OCI-LY7 (cell line): Measurements from ENCODE around the gene EFNA5. TPM values are rescaled to one million over a fixed set of nuclear protein-coding genes. Genes with fewer than 3 reads are reported as not detected.

Experiments
- BruUV-seq: library from RNA; stranded (reverse); fragments of 400-500 nt; replicated peaks from 2 replicates; lab custom pipeline; 2021; lab: Mats Ljungman, UMichigan
- CTCF ChIA-PET: fragments of 300-600 bp; sonication (Branson Sonifier 250); formaldehyde crosslinking; loops from one replicate; lab custom pipeline; 2022; ENCODE audit warnings: antibody characterized with exemption; ENCODE audit not compliant: unreplicated experiment; lab: Charles Lee
- POLR2A ChIA-PET: fragments of 300-600 bp; sonication (Branson Sonifier 250); formaldehyde crosslinking; loops from one replicate; lab custom pipeline; 2022; ENCODE audit warnings: antibody characterized with exemption; lab: Charles Lee
- DNase-seq: peaks from one replicate; pipeline ENCODE4 v3.0.0-alpha.2; 2015; ENCODE audit warnings: low spot score
- H2AFZ ChIP-seq: fragments of 200-600 bp; sonication (generic), shearing (Covaris generic); 2 replicates; pipeline ENCODE4 v1.6.1; 2014; ENCODE audit warnings: mild to moderate bottlenecking, antibody characterized with exemption, low read length, moderate library complexity
- H3K27ac ChIP-seq: fragments of 200-600 bp; sonication (generic); 2 replicates; pipeline ENCODE4 v1.5.1; 2014; ENCODE audit warnings: mixed run types, low read depth, mild to moderate bottlenecking, moderate library complexity, low read length, inconsistent platforms; ENCODE audit not compliant: poor library complexity, severe bottlenecking
- H3K36me3 ChIP-seq: fragments of 200-600 bp; sonication (generic); 2 replicates; pipeline ENCODE4 v1.6.1; 2014; ENCODE audit warnings: mild to moderate bottlenecking, antibody characterized with exemption, low read length, moderate library complexity, mixed read lengths; ENCODE audit not compliant: insufficient read depth
- H3K4me1 ChIP-seq: fragments of 200-600 bp; sonication (generic); 2 replicates; pipeline ENCODE4 v1.5.1; 2014; ENCODE audit warnings: mild to moderate bottlenecking, low read length; ENCODE audit not compliant: insufficient read depth, poor library complexity, severe bottlenecking
- H3K4me2 ChIP-seq: fragments of 200-600 bp; sonication (generic); 2 replicates; pipeline ENCODE4 v1.6.1; 2014; ENCODE audit warnings: mild to moderate bottlenecking, low read length
- H3K4me3 ChIP-seq: fragments of 200-600 bp; sonication (generic); 2 replicates; pipeline ENCODE4 v1.5.1; 2014; ENCODE audit warnings: mild to moderate bottlenecking, low read depth, low read length; ENCODE audit not compliant: poor library complexity, severe bottlenecking
- H3K79me2 ChIP-seq: fragments of 200-600 bp; sonication (generic); 2 replicates; pipeline ENCODE4 v1.6.1; 2016; ENCODE audit warnings: low read depth, mild to moderate bottlenecking, low read length, moderate library complexity, mixed read lengths; ENCODE audit not compliant: insufficient read depth
- H3K9me2 ChIP-seq: fragments of 200-600 bp; sonication (generic); 2 replicates; pipeline ENCODE4 v1.6.1; 2016; ENCODE audit warnings: mild to moderate bottlenecking, low read length, mixed read lengths; ENCODE audit not compliant: insufficient read depth
- H3K9me3 ChIP-seq: fragments of 200-600 bp; sonication (generic); 2 replicates; pipeline ENCODE4 v1.6.1; 2014; ENCODE audit warnings: mild to moderate bottlenecking, mixed run types, low read length, mixed read lengths
- H4K20me1 ChIP-seq: fragments of 200-600 bp; sonication (generic); 2 replicates; pipeline ENCODE4 v1.6.1; 2014; ENCODE audit warnings: mild to moderate bottlenecking, antibody characterized with exemption, low read length, moderate library complexity, mixed read lengths; ENCODE audit not compliant: insufficient read depth
- EZH2phosphoT487 ChIP-seq: fragments of 200-600 bp; sonication (generic); IDR thresholded peaks from 2 replicates; pipeline ENCODE4 v1.6.1; 2018; ENCODE audit warnings: low read depth, borderline replicate concordance, mild to moderate bottlenecking, mixed run types, antibody characterized with exemption, low read length, moderate library complexity, mixed read lengths
- intact Hi-C: fragments of 100-400 bp; cut with micrococcal nuclease; formaldehyde crosslinking; loops from one replicate; pipeline ENCODE4 v1.10.0; 2022; ENCODE audit not compliant: unreplicated experiment
- total RNA-seq, 2 experiments: library from RNA; depleted of rRNA in 1 of 2; stranded (reverse); fragments of >200 nt in 1 of 2; shearing (Covaris generic) in 1 of 2; gene quantifications; 2 replicates each; pipeline ENCODE4 v1.2.3, GENCODE V29; 2014 to 2022
- TF ChIP-seq, protein P1 (sequence below): fragments of 200-600 bp; sonication (generic); conservative IDR thresholded peaks from 2 replicates; pipeline ENCODE4 v1.5.1; 2014; ENCODE audit warnings: mild to moderate bottlenecking, antibody characterized with exemption, low read length, moderate library complexity, mixed read lengths

Gene EFNA5
- total RNA-seq, 2 experiments from 2014 or later = 2.1 to 3.1 TPM

DNA sequence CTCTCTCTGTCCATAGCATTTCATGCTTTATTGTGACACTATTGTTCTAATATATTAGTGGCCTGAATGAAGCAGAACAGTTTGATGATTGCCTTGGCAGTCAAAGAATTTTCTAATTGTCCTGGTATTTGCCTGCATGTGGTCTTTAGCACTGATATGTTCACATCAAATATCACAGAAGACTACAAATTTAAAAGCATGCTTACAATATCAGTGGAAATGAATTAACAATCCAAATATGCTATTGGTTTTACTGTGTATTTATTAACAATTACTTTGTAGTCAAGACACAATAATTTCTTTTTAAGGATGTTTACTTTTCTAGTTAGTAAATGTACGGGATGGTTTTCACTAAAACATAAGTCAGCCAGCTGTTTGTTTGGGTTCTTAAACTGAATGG is 18.3 kb downstream of the EFNA5 start:
- no peak for DNase-seq
- intact Hi-C loops = no loop called here
- Histone ChIP-seq H3K79me2 (no peaks in the 10 kb centered on the region), H2AFZ (peak overlapping the region; percentile 19; the same call in 1 of the 2 replicates), H3K4me1 (peaks cover 4% of the 10 kb centered on the region), H3K4me3 (no peak overlapping the region), H4K20me1 (no peaks in the 10 kb centered on the region), H3K9me3 (no peaks in the 10 kb centered on the region), H3K27ac (no peak overlapping the region), H3K9me2 (no peaks in the 10 kb centered on the region), H3K36me3 (no peaks in the 10 kb centered on the region), H3K4me2 (no peak overlapping the region)
- CTCF ChIA-PET = no interaction called here
- TF ChIP-seq, protein P1, sequence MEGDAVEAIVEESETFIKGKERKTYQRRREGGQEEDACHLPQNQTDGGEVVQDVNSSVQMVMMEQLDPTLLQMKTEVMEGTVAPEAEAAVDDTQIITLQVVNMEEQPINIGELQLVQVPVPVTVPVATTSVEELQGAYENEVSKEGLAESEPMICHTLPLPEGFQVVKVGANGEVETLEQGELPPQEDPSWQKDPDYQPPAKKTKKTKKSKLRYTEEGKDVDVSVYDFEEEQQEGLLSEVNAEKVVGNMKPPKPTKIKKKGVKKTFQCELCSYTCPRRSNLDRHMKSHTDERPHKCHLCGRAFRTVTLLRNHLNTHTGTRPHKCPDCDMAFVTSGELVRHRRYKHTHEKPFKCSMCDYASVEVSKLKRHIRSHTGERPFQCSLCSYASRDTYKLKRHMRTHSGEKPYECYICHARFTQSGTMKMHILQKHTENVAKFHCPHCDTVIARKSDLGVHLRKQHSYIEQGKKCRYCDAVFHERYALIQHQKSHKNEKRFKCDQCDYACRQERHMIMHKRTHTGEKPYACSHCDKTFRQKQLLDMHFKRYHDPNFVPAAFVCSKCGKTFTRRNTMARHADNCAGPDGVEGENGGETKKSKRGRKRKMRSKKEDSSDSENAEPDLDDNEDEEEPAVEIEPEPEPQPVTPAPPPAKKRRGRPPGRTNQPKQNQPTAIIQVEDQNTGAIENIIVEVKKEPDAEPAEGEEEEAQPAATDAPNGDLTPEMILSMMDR = no peak
- TF ChIP-seq EZH2phosphoT487 = no peak
- BruUV-seq = no TSS peak
- POLR2A ChIA-PET = interaction anchor here (0.5 to 1.2 kb wide), 3 partner anchors 72 to 893 kb away, joined by 3 to 4 read pairs (median 4); no protein-coding TSS in a partner anchor

DNA sequence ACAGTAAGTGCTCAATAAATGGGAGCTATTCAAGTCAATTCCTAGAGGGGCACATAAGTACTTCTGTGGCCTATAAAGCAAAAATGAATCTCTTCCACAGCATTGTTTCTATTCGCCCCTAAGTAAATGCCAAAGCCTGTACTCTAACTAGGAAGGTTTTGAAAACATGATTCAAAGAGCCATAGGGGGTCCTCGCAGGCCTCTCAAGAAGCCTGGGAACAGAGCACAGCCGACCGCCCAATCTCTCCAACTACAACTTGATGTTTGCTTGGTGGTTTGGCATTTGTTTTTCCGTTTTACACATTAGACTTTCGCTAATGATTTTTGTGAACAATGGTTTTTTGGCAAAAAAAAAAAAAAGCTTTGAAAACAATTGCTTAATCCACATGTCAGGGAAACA is 19.4 kb downstream of the EFNA5 start:
- H3K79me2 ChIP-seq = no peaks in the 10 kb centered on the region
- CTCF ChIA-PET = no interaction called here
- H3K4me2 ChIP-seq = no peak overlapping the region
- no peak overlapping the region for H2AFZ ChIP-seq
- intact Hi-C loops = no loop called here
- H3K9me3 ChIP-seq = no peaks in the 10 kb centered on the region
- H3K4me3 ChIP-seq = no peak overlapping the region
- H3K4me1 ChIP-seq = peaks cover 4% of the 10 kb centered on the region
- H4K20me1 ChIP-seq = no peaks in the 10 kb centered on the region
- no peaks in the 10 kb centered on the region for H3K36me3 ChIP-seq
- no peak for TF ChIP-seq EZH2phosphoT487
- TF ChIP-seq, protein P1 = no peak
- no peaks in the 10 kb centered on the region for H3K9me2 ChIP-seq
- DNase-seq = no peak
- POLR2A ChIA-PET = interaction anchor here (0.6 to 1.2 kb wide), 5 partner anchors 16 to 626 kb away, joined by 3 to 4 read pairs (median 3); no protein-coding TSS in a partner anchor
- BruUV-seq = no TSS peak
- H3K27ac ChIP-seq = no peak overlapping the region

DNA sequence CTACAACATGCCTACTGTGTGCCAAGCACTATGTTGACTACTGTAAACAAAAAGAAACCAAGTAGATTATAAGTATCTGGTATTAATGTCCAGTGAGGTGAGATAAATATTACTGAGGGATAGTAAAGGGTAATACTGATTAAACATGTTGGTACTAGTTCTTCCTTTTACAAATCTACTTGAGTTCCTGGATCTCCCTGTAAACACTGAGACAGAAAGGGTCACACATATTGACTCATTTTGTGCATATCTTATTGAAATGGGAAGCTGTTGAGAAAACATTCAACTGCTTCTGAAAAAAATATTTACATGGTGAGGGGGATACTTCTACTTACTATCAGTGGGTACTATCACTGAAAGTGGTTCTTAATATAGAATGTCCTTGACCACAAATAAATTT is 24.3 kb downstream of the EFNA5 start:
- H3K79me2 ChIP-seq = no peaks in the 10 kb centered on the region
- no peak for DNase-seq
- ChIA-PET CTCF (no interaction called here), POLR2A (interaction anchor here (1.1 to 1.2 kb wide), 3 partner anchors 16 to 23 kb away, joined by 3 to 4 read pairs (median 4); no protein-coding TSS in a partner anchor)
- no TSS peak for BruUV-seq
- no peaks in the 10 kb centered on the region for H4K20me1 ChIP-seq
- no peak overlapping the region for H3K4me3 ChIP-seq
- no peaks in the 10 kb centered on the region for H3K9me3 ChIP-seq
- no peak overlapping the region for H3K27ac ChIP-seq
- H3K36me3 ChIP-seq = no peaks in the 10 kb centered on the region
- H2AFZ ChIP-seq = no peak overlapping the region
- H3K9me2 ChIP-seq = no peaks in the 10 kb centered on the region
- no peaks in the 10 kb centered on the region for H3K4me1 ChIP-seq
- no peak overlapping the region for H3K4me2 ChIP-seq
- no peak for TF ChIP-seq EZH2phosphoT487
- TF ChIP-seq, protein P1 = no peak
- intact Hi-C loops = no loop called here
